Erythroblast (primary cell): ENCODE measurements around the gene DOK7.

ENCODE experiments used
- GATA1 ChIP-seq: IDR thresholded peaks from 2 replicates; pipeline ENCODE4 v1.6.1; 2011; ENCODE audit warnings: low read depth, mild to moderate bottlenecking, control low read depth, low read length, moderate library complexity
- POLR2A ChIP-seq: IDR thresholded peaks from 2 replicates; pipeline ENCODE4 v1.6.1; 2011; ENCODE audit warnings: mild to moderate bottlenecking, low read length

- TF ChIP-seq POLR2A (no peak), GATA1 (no peak)
Observed at GRCh38 chr4:3465698-3466671, 2.9 kb downstream of the DOK7 start.
